ENCODE data around the gene CDH1.
"Not testable (repeated sequence)": the region's sequence is repeated elsewhere in the genome, so short reads cannot be mapped to it uniquely, and the experiment has no call there.

The CDH1 gene

DNA sequence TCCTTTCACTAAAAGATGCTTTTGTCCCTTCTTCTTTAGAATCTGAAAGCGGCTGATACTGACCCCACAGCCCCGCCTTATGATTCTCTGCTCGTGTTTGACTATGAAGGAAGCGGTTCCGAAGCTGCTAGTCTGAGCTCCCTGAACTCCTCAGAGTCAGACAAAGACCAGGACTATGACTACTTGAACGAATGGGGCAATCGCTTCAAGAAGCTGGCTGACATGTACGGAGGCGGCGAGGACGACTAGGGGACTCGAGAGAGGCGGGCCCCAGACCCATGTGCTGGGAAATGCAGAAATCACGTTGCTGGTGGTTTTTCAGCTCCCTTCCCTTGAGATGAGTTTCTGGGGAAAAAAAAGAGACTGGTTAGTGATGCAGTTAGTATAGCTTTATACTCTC is 96.2 kb downstream of the CDH1 start:
- no peak for DNase-seq (ENCODE audit: low read depth)
- no peak overlapping the region for H3K4me3 ChIP-seq (ENCODE audit: low read length)
- TF ChIP-seq, protein P1, sequence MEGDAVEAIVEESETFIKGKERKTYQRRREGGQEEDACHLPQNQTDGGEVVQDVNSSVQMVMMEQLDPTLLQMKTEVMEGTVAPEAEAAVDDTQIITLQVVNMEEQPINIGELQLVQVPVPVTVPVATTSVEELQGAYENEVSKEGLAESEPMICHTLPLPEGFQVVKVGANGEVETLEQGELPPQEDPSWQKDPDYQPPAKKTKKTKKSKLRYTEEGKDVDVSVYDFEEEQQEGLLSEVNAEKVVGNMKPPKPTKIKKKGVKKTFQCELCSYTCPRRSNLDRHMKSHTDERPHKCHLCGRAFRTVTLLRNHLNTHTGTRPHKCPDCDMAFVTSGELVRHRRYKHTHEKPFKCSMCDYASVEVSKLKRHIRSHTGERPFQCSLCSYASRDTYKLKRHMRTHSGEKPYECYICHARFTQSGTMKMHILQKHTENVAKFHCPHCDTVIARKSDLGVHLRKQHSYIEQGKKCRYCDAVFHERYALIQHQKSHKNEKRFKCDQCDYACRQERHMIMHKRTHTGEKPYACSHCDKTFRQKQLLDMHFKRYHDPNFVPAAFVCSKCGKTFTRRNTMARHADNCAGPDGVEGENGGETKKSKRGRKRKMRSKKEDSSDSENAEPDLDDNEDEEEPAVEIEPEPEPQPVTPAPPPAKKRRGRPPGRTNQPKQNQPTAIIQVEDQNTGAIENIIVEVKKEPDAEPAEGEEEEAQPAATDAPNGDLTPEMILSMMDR (conservative IDR thresholded peaks at IDR 0.05; ENCODE audit: low read depth, low read length) = no peak

DNA sequence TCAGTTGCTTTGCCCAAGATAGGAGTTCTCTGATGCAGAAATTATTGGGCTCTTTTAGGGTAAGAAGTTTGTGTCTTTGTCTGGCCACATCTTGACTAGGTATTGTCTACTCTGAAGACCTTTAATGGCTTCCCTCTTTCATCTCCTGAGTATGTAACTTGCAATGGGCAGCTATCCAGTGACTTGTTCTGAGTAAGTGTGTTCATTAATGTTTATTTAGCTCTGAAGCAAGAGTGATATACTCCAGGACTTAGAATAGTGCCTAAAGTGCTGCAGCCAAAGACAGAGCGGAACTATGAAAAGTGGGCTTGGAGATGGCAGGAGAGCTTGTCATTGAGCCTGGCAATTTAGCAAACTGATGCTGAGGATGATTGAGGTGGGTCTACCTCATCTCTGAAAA is 97.5 kb downstream of the CDH1 start:
- no peak overlapping the region for H3K4me3 ChIP-seq (ENCODE audit: low read length)
- DNase-seq (ENCODE audit: low read depth) = no peak
- TF ChIP-seq, protein P1 (conservative IDR thresholded peaks at IDR 0.05; ENCODE audit: low read depth, low read length) = no peak

DNA sequence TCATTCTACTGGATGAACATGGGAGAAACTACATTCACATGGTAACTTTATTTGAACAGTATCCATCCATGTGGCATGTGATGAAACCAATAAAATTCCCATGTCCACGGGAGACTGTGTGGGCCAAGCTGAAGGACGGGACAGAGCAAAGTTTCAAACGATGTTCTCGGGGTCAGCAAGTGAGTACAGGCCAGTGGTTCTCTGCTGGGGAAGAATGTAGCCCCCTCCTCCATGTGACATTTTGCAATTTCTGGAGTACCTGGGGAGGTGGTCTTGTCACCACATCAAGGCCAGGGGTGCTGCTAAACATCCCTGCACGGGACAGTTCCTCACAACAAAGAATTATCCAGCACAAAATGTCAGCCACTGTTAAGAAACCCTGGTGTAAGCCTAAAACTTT is 98.9 kb downstream of the CDH1 start:
- no peak overlapping the region for H3K4me3 ChIP-seq (ENCODE audit: low read length)
- TF ChIP-seq, protein P1 (conservative IDR thresholded peaks at IDR 0.05; ENCODE audit: low read depth, low read length) = no peak
- no peak for DNase-seq (ENCODE audit: low read depth)

DNA sequence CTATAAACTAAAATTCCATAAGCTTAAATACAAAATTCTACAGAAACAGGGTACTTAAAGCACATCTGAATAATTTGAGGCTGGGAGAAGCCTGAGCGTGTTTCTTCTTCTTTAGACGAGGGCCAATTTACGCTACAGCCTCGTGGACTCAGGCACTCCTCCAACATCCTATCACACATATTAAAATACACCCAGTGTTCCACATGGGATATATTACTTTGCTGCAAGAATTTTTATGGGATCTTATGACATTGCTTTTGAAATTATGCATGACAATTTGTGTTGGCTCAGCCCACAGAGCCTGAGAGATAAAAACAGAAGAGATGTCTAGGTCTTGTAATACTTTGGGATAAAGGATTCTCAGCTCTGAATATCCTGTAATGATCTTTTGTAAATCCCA is 102.7 kb downstream of the CDH1 start:
- TF ChIP-seq, protein P1 (conservative IDR thresholded peaks at IDR 0.05; ENCODE audit: low read depth, low read length) = no peak
- H3K4me3 ChIP-seq (ENCODE audit: low read length) = no peak overlapping the region
- no peak for DNase-seq (ENCODE audit: low read depth)

DNA sequence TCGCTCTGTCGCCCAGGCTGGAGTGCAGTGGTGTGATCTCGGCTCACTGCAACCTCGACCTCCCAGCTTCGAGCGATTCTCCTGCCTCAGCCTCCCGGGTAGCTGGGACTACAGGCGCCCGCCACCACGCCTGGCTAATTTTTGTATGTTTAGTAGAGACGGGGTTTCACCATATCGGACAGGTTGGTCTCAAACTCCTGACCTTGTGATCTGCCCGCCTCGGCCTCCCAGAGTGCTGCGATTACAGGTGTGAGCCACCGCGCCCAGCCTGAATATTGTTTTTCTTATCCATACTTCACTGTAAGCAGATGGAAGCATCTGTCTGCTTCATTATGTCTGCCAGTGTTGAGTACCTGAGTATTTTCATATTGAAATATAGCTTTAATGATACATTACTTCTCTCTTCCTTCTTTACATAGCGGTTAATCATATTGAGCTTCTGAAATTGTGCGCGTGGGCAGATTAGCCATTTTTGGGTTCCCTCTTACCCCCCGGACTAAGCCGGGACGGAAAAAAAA is 105.9 kb downstream of the CDH1 start:
- not testable (repeated sequence) for DNase-seq (ENCODE audit: low read depth)
- peak overlapping the region; percentile 90 for H3K4me3 ChIP-seq (ENCODE audit: low read length)

DNA sequence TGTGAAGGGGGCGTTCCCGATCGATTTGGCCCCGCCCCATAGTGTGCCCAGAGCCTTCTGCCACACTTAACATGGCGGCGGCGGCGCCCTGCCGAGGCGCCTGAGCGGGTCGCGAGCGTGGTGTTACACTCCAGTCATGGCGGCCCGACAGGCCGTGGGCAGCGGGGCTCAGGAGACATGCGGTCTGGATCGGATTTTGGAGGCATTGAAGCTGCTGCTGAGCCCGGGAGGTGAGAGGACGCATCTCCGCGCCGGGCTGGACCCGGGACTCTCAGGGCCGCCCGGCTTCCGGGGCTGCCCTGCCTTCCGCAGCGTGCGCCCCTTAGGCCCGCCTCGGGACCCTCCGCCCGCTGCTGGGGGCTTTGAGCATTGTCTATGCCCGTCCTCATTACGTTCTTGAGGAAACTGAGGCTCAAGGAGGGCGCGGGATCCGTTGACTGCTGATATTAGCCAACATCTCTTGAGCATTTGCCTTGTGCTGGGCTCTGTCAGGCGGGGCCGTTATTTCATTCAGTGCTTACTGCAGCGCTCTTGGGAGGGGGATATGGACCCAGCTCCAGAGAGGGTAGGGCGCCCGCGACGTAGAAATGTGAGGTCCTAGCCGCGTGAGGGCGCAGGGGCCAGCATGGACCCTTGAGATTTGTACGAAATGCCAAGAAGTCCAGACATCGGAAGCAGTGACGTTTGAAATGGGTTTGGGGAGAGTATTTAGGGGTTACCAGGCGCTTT is 106.6 kb downstream of the CDH1 start, which contains the start of gene TANGO6:
TANGO6 (plus strand) TSS at position 50 of the 729 bp plus-strand sequence; CDS start at position 137, 87 bp downstream.
- H3K4me3 ChIP-seq (ENCODE audit: low read length) = peak within 1 kb of the TSS; percentile 90
- TF ChIP-seq, protein P1 (conservative IDR thresholded peaks at IDR 0.05; ENCODE audit: low read depth, low read length) = peak; percentile 52
- DNase-seq (ENCODE audit: low read depth) = peak; percentile 33

DNA sequence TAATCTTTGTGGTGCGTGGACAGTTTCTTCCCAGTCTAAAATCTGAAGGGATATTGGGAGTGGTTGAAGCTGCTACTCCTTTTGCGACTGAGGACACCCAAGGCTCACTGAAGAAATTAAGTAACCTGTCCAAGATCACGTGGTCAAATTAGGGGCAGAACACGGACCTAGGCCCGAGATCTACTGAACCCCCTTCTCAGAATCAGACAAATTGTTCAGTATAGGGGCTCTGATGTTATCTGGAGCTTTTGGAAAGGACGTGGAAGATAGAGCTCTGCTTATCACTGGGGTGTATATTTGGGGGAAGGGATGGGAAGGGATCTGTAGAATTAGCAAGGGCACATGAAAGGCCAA is 107.1 kb downstream of the CDH1 start:
- peak overlapping the region; percentile 90 for H3K4me3 ChIP-seq (ENCODE audit: low read length)
- TF ChIP-seq, protein P1 (conservative IDR thresholded peaks at IDR 0.05; ENCODE audit: low read depth, low read length) = no peak
- DNase-seq (ENCODE audit: low read depth) = no peak
